ENCODE measurements around the gene SLC48A1.

The SLC48A1 gene

DNA sequence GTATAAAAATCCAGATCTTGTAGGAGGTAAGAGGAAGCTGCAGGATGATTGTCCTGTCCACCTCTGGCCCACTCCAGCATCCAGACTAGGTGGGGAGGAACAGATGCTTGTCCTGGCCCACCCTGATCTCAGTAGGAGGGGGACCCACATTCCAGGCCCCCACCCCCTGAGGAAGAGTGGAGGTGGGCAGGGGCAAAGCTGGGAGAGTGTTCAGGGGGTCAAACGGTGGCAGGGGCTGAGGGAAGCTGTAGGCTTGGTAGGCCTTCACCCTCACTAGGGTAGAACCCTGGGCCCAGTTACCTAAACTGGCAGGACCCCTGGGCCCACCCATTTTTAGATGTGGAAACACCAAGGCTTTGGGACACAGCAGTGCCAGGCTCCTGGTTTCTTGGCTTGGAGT, 4.1 kb downstream of the SLC48A1 start:
- DNase-seq (ENCODE audit: low read depth in 2 of 2): no peak

DNA sequence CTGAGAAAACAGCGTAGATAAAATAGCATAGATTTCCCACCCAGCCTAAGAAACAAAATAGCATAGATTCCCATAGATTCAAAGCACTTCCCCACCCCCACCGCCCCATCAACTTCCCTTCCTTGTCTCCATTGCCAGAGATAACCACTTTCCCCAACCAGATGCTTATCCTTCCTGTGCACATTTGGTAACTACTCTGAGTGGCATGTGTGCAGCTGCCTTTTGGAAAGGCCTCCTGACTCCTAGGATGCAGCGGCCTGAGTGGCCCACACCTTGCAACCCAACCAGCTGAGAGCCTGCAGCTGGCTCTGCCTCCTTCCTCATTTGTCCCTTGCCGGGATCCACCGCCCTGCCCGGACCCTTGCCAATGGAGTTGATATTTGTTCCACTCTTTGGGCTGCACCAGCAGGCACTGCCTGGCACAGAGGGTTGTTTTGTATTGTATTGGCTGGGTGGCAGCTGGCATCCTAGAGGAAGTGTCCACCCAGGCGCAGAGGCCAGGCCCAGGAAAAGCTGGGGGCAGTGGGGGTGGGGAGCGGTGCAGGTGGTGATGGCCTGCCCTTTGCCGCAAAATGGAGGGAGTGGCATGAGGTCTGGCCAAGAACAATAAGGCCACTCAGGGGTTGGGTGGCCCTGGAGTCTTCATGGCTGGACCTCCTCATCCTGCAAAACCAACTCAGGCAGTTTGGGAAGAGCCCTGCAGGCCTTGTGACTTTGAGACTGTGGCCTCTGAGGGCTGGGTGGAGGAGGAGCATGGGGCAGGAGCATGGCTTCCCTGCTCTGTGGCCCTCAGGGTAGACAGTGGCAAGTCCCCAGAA, 4.9 kb downstream of the SLC48A1 start:
- no peak for DNase-seq (ENCODE audit: low read depth in 2 of 2)

DNA sequence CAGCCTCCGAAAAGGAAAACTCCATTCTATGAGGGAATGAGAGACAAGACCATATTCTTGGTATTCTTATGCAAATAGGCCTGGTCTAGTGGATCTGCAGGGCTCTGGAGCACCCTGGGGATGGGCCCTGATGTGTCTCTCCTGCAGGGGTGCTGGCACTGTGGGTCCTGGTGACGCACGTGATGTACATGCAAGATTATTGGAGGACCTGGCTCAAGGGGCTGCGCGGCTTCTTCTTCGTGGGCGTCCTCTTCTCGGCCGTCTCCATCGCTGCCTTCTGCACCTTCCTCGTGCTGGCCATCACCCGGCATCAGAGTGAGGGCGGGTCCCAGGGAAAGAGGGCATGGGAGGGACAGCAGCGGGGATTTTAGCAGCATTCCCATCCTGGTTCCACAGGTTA, 5.8 kb downstream of the SLC48A1 start:
- no peak for DNase-seq (ENCODE audit: low read depth in 2 of 2)

DNA sequence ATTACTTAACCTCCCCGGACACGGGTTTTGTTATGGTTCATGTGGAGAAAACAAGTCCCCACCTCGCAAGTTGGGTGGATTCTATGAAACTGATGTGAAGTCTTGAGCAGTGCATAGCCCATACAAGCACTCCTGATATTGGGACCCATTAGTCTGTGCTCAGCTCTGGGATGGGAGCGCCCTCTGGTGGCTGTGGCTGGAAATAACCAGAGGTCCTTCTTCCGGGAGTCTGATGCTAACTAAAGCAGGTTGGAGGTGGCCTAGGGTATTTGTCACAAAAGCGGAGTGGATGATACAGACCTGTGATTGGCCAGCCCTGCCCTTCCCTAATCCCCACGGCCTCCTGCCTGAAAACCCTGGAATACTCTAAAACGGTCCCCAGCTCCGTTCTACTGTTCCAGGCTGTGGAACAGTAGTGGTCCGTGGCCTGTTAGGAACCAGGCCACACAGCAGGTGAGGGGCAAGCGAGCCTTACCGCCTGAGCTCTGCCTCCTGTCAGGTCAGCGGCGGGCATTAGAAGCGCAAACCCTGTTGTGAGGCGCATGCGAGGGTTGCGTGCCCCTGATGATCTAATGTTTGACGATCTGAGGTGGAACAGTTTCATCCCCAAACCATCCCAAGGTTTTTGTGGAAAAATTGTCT, 6.4 kb downstream of the SLC48A1 start:
- peak; percentile 88 to 97 for DNase-seq (ENCODE audit: low read depth in 2 of 2)

DNA sequence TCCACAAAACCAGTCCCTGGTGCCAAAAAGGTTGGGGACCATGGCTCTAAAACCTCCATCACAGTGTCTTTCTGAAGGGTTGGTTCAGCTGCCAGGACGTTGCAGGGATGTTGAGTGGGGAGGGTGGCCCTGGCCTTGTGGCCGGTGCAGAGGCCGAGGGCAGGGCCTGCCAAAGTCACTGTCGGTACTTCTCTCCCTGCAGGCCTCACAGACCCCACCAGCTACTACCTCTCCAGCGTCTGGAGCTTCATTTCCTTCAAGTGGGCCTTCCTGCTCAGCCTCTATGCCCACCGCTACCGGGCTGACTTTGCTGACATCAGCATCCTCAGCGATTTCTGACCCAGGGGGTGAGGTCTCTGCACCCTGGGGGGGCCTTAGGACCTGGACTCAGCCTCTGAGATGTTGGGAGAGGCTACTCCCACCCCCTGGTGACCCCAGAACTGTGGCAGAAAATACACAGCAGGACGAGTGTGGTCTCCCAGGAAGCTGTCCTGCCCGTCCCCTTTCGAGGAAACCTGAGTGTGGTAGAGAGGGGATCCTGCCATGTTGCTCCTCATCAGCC, 7.0 kb downstream of the SLC48A1 start:
- no peak for DNase-seq (ENCODE audit: low read depth in 2 of 2)

DNA sequence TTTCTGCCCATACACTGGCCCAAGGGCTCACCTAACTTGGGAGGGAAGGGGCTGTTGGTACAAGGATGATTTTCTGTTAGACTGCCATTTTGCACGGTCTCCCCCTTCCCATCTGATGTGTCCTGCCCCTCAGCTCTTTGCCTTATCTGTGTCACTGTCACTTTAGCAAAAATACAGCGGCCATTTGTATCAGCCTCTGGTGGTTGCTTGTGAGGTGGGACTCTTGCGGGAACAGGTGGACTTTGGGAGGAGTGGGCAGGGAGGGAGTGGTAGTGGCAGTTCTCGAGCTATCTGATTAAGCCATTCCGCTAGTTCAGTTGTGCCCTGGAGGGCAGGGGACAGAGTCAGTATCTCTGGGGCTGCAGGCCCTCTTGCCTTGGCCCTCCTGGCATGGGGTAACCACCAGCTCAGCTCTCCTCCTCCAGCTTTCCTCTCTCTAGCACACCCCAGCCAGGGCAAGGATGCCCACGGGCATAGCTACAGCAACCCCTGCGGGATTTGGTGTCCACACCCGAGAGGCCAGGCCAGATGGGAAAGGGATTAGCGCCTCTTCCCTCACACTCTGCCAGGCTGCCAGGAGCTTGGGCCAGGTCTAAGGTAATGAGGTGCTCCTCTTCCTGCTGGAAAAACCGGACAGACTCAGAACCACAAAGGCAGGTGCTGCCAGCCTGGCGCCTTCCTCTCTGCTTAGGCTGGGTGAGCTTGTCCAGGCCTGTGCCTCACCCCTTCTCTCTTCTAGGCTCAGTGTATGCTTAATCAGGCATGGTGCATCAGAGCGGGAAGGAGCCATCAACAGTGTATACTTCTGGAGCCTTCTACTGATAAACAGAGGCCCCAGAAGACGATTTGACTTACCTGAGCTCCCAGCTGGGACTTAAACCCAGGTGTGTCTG, 8.7 kb downstream of the SLC48A1 start:
- DNase-seq (ENCODE audit: low read depth in 2 of 2): no peak

DNA sequence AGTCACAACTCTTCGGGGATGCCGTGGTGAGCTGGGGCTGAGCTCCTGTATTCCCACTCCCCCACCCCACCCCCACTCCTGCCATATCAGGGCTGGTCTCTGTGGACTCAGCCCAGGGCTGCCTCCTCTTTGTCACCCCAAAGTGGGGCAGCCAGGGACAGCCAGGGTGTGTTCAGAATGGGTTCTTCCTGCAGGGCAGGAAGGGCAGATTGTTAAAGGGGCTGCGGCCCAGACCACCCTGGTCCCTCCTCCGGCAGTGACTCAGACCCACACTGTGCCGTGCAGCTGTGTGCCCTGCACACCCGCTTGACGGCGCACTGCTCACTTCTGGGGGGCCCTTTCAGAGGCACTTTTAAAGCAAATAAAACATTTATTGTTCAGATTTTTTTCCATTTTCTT, 9.3 kb downstream of the SLC48A1 start:
- DNase-seq (ENCODE audit: low read depth in 2 of 2): no peak

DNA sequence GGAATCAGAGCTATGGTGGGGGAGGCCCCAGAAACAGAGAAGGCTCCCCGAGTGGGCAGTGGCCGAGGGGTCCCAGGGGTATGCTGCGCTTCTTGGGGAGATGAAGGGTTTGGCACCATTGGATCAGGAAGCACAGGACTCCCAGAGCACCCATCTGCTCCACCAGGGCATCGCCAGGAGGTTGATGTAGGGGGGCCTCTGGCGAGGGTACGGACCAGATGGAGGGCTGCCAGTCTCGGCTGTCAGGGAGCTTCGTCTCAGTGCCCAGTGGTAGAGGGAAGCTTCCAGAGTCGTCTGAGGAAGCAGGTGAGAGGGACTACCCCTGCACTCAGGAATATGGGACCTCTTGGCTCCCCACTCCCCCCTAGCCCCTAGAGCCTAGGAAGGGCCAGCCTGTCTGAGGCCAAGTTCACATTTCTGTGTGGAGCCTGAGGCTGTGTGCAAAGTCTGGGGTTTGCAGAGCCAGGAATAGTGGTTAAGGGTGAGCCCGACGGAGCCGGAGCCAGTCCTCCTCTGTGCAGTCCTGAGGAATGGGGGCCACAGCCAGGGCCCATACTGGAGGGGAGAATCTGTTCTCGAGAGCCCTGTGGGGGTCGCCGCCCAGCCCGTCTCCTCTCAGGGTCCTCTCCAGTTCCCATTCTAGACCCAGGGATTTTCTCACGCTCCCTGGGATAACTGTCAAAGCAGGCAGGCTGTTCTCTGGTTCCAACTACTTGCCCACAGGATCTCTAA, 10.2 kb downstream of the SLC48A1 start:
- DNase-seq (ENCODE audit: low read depth in 2 of 2): no peak

DNA sequence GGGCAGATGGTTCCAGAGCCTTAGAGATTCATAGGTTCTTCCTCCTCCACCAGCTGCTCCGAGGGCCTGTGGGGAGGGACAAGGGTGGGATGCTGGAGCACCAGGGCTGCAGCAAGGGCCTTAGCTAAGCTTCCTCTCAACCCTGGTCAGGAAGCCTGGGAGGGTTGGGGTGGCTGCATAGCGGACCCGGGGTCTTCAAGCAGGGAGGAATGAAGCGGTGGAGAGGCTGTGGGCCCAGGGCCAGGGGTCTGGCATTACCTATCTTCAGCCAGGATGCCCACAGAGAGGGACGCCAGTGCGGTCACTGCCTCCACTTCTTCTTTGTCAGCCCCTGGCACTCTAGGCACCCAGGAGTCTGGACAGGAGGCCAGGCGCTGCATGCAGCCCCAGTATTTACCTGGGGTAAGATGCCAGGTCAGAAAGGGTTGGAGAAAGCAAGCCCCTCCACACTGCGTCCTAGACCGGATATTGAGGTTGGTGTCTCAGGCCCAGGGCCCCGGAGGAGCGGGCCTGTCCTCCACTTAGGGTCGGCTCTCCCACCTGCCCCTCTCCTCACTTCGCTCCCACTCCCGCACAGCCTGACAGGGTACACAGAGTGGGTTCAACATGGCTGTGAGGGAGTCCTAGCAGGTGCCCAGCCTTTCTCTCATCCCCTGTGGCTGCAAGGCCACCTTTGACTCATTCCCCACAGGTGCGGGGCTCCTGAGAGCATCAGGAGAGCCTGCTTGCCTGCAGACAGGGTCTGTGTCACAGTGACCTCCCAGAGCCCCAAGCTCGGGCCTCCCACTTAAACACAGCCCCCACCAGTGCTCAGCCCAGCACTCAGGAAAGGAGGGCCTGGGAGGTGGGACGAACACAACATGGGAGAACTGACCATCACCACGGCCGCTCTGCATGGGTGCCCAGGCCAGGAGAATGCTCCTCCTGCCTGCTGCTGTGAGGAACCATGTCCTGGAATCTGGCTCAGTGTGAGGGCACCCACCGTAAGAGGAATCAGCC, 11.1 kb downstream of the SLC48A1 start:
- no peak for DNase-seq (ENCODE audit: low read depth in 2 of 2)

DNA sequence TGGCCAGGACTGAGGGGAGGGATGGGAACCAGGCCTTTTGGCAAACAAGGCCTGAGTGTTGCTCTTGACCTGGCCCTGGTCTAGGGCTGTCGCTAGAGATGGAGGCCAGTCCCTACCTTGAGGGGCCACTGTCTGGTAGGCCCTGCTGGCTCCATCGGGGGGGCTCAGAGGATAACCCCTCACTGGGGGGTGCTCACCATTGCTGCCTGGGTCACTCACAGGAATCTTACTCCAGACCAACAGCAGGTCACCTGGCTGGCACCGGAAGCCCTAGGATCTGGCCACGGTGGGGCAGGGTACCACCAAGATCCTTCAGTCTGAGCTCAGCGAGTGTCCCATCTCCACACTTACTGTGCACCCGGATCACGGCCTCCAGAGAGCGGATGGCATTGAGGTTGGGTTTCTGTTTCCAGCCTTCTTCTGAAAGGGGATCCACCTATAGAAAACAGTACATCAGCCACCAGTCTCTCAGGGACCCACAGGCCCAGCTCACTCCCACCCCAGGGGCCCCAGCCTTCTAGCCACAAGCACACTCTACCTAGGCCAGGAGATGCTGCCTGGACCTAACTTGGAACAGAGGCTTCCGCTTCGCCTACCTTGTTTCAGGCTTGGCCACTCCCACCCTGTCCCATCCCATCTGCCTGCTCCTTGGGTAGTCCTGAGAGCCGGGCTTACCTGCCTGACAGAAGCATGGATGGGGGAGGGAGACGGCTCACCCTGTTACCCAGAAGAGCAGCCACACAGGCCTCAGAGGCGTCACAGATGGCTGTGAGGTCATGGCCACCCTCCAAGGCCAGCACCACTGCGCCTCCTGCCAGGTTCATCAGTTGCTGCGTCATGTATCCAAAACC, 12.2 kb downstream of the SLC48A1 start:
- DNase-seq (ENCODE audit: low read depth in 2 of 2): no peak

DNA sequence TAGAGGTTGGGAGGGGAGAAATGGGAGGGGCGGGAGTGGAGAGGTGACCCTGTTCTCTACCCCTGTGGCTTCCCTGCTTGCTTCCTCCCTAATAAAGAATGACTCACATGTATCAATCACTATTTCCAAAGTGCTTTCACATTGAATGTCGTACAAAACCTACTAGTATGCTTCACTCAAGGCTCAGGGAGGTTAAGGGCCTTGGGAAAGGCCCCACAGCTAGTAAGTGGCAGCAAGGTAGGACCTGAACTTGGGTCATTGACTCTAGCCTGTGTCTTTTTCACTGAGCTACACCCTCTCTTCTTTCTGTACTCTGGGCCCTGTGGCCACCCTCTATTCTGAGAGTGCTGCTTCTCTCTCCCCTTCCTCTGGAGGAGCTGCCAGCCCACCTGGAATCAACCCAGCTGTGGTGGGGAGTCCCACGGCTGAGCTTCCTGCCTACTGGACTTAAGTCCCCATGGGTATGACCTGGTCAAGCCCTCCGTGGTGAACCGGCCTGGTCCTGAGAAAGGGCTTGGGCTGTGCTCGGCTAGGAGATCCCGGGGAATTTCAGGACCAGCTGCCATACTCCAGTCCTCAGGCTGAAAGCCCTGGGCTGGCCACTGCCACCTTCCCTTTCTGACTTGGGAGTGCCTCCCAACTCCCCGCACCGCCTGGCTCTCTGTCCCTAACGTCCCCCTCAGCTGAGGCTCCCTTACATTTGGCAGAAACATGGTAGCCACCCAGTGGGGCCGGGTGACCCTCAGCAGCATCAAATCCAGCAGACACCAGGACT, 13.0 kb downstream of the SLC48A1 start:
- no peak for DNase-seq (ENCODE audit: low read depth in 2 of 2)

DNA sequence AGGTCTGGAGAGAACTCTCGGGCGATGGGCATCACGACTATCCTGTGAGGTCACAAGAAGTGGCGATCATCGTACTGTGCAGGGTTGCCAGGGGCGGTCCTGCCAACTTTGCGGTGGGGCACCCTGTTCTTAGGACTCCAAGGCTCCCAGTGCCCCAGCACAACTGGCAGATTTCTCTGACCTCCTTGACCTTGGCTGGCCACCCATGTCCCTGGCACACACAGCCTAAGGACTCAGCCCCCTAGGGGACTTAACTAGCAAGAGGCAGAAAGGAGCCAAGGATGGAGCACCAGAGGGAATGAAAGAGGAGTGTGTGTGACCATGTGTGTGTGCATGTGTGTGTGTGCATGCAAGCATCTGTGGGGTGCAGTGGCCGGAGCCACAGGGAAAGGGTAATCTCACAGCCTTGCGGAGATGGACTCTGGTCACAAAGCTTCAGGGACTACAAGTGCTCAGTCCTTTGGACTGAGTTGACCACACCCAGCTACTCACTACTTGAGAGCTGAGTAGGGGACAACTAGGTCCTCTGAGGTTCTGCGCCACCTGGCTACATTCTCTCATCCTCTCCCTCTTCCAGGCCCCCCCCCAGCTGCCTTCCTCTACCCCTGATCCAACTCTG, 13.7 kb downstream of the SLC48A1 start:
- no peak for DNase-seq (ENCODE audit: low read depth in 2 of 2)

DNA sequence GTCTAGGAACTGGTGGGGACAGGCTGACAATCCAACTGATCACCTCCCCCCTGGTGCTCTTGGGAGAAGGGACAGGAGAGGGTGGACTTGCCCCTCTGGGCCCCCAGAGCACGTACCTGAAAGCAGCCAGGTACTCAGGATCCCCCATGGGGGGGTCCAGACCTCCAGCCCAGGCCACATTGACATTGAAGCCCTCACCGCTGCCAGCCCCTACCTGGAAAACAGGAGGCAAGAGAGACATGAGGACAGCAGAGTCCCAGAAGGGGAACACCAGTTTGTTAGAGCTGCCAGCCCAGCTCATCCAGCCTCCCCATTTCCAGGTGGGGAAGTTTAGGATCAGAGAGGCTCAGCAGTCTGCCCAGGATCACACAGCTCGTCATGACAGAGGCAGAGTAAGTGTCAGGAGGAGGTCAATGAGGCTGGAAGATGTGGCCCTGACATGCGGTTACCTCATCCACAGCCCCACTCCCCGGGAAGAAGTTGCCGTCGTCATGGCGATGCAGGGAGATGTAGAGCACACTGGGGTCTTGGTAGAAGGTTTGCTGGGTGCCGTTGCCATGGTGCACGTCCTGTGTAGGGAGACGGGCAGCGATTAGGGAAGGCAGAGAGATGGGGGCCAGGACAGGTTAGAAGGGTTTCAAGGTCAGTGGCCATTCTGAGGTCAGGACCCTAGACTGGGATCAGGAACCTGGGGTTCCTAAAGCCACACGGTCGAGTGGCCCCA, 14.7 kb downstream of the SLC48A1 start:
- DNase-seq (ENCODE audit: low read depth in 2 of 2): no peak

DNA sequence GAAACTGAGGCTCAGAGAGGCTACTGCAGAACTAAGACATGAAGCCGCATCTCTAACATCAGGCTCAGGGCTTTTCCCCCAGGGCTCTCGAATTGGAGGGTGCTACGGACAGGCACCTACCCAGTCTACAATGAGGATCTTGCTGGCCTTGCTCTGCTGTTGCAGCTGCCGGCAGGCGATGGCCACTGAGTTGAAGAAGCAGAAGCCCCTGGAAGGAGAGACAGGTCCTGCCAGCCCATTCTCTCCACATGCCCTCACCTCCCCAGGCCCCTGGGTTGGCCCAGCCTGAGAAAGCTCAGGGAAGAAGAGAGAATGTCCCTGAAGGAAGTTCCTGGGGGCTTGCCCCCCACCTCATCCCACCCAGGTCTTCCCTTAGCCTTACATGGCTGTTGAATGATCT, 16.1 kb downstream of the SLC48A1 start:
- no peak for DNase-seq (ENCODE audit: low read depth in 2 of 2)

DNA sequence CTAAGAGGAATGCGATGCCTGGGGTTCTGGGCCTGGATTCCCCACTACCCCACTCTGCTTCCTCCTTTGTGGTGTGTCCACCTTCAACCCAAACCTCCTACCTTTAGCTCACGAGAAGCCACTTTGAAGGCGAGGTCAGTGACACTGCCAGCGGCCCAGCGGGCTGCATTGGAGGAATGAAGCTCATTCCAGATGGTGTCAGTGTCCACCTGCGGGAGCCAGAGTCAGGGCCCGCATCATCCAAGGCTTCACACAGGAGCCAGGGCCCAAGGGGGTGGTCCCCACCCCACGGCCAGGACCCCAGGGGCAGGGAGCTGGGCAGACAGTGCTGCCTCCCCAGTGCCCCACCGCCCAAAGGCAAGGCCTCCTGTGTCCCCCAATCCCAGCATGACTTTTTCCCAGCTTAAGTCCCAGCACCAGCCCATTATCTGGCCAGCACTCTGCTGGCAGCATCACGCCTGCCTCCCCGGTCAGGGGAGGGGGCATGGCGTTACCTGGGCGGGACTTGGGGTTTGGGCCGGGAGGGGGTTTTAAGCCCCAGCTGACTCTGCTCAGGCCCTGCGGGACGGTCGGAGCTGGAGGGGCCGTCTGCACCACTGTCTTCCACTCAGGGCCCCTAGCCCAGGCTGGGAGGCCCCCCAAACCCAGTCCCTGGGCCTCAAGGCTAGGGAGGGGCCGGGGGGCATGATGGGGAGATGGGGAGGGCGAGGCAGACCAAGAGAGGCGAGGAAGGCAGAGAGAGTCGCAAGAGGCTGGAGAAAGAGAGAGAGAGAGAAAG, 16.9 kb downstream of the SLC48A1 start:
- no peak for DNase-seq (ENCODE audit: low read depth in 2 of 2)

DNA sequence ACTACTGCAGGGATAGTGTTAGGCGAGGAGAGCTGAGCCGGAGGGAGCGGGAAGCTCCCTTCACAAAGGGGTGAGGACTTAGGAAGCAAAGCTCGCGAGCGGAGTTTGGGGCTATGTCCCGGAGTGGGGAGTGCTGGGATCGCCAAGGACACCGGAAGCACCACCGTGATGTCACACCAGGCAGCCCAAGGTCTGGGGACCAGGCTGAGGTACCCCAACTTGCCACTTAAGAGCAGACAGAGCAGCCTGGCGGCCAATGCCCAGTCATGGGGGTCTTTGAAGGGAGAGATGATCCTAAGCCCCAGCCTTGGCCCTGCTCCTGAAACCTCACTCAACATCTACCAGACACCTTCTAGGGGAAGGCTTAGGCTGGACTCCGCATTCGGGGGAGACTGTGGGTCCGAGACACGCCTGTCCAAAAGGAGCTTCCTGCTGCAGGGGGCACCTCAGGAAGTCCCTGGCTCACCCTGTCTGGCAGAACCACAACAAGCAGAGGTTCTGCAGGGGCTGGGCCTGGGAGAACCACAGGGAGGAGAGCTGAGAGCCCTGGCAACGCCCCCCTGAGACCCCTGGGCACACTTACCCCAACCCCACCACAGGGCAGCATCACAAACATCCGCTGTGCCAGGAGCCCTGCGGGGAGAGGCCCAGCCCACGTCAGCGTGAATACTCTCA, 17.8 kb downstream of the SLC48A1 start:
- no peak for DNase-seq (ENCODE audit: low read depth in 2 of 2)

Measured in stimulated activated CD4-positive, alpha-beta T cell treated with anti-CD3 and anti-CD28 coated beads, Interleukin-1b, Interleukin-23, amount 100 ng/mL, for 1 hour (primary cell).